ENCODE measurements around the gene MAP2K1.

MAP2K1 gene

GRCh38 chr15:66504563-66505429 is 118.1 kb downstream of the MAP2K1 start, which contains the start of the genes RPL4 and ZWILCH:
Gene RPL4, minus strand, starts transcription at chr15:66504855. Its CDS starts 65 bp downstream, at chr15:66504790.
Gene ZWILCH, plus strand, starts transcription at chr15:66505326. Its CDS starts 13 bp downstream, at chr15:66505339.
- DNase-seq (ENCODE audit: low read depth), result peak; percentile 71

DNA sequence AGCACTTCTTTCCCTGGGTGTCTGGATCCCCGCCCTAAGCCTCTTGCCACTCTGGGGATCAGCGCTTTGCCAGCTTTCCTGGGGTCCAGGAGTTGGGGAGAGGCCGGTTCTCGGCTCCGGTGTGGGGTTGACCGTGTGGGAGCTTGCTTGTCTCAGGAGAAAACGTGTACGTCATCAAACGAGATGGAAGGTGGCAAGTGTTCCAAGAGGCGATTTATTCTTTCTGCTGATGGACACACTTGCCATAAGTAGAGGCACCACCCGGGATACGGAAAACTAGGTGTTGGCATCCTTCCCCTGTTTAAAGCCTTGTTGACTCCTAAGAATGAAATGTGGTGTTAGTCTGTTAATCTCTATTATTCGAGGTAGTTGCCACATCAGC is 118.7 kb downstream of the MAP2K1 start:
- no peak for DNase-seq (ENCODE audit: low read depth)

GRCh38 chr15:66505818-66506217 is 119.1 kb downstream of the MAP2K1 start:
- DNase-seq (ENCODE audit: low read depth), result no peak

DNA sequence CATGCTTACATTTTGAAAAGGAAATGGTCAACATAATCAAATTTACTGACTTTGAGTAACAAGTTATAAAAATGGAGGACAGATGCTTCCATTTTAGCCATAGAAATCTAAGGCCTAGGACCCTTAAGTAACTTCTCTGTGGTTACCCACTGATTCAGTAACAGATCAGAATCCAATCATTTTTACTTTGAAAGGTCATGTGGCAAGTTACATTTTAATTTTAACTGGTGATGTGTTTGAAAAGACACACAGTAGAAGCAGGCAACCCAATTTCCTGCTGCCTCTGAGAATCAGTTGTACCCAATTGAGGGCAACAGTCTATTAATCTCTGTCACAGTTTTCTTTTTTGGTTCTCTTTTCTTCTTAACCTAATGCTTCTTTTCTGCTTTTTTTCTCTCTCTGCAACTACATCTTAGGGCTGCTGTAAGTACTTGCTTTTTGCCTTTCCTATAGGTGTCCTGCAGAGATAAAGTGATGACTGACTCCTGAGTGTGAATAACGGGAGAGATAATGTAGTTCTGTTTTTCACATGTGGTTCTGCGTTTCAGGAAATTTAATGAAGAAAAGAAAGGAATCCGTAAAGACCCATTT is 121.7 kb downstream of the MAP2K1 start:
- no peak for DNase-seq (ENCODE audit: low read depth)

DNA sequence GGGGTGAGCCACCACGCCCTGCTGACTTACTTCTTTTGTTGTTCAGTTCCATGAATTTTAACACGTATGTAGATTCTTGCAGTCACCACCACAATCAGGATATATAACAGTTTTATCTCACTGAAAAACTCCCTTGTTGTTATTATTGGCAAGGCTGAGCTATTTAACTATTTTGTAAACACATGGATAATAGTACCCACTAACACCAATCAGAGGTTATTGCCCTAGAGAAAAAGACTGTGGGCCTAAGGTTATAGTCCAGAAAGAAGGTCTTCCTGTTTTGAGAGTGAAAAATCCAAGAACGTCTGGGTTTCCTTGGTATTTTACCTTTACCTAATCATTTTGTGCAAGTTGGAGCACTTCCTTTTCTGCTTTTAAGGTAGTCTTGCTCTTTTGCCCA is 127.9 kb downstream of the MAP2K1 start:
- no peak for DNase-seq (ENCODE audit: low read depth)

DNA sequence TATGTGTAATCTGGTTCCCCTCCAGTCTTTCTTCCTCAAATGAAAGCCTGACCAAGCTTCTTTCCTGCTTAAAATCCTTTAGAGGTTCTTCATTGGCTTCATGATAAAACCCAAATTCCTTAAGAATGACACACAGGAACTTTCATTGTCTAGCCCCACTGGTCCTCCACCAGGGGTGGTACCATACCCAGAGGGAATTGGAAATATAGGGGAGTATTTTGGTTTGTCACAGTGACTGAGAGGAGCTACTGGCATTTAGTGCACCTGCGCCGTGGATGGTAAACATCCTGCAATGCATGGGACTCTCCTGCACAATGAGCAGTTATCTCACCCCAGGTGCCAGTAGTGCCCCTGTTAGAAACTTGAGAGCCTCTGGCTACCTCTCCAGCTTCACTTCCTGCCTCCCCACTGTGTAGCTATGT is 129.2 kb downstream of the MAP2K1 start:
- no peak for DNase-seq (ENCODE audit: low read depth)

GRCh38 chr15:66523926-66524325 is 137.2 kb downstream of the MAP2K1 start:
- DNase-seq (ENCODE audit: low read depth), result no peak

DNA sequence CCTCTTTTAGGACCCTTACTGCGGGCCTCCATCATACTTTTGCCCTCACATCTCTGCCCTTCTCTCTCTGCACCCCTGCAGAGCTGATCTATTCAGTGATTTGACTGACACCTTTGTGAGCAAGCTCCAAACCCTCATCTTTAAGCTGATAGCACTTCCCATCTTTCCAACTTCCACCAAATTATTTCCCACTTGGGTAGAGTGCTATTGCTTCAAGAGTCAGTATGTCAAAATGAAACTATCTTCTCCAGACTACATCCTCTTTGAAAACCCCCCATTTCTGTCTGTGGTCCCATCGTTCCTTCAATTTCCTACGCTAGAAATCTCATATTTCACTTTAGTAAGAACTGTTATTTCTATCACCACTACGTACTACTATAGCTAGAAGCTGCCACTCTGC is 138.1 kb downstream of the MAP2K1 start:
- no peak for DNase-seq (ENCODE audit: low read depth)

GRCh38 chr15:66535056-66535455 is 148.3 kb downstream of the MAP2K1 start:
- DNase-seq (ENCODE audit: low read depth), result no peak

All from activated gamma-delta T cell treated with anti-CD3 and anti-CD28 coated beads, Interleukin-2, amount 50 U/mL, for 16 hours (primary cell).